Fibroblast of villous mesenchyme (primary cell): ENCODE measurements around the gene DNAH6. TPM values are rescaled to one million over a fixed set of nuclear protein-coding genes. Genes with fewer than 3 reads are reported as not detected.
A peak's percentile ranks its signal among the peaks of the same experiment; 100 is the strongest.

ENCODE experiments used
- DNase-seq: peaks from one replicate; pipeline ENCODE4 v3.0.0-alpha.2; 2010; ENCODE audit warnings: low read depth
- H3K4me3 ChIP-seq: 2 replicates; pipeline ENCODE4 v1.5.1; 2011; ENCODE audit warnings: low read depth, mild to moderate bottlenecking, low read length
- CTCF ChIP-seq: IDR thresholded peaks from 2 replicates; pipeline ENCODE4 v1.5.1; 2012; ENCODE audit warnings: low read depth, mild to moderate bottlenecking, low read length; ENCODE audit not compliant: insufficient read depth
- total RNA-seq: library from RNA; depleted of rRNA; stranded (reverse); fragments of >200 nt; gene quantifications from 2 replicates; pipeline ENCODE4 v1.2.3, GENCODE V29; 2012

Gene DNAH6
- total RNA-seq, 1 donor = under 0.01 TPM

- no peak overlapping the region for H3K4me3 ChIP-seq
- DNase-seq = no peak
- TF ChIP-seq CTCF = no peak
Measured at GRCh38 chr2:84799772-84800171, 283.5 kb downstream of the DNAH6 start.

- no peak for TF ChIP-seq CTCF
- no peak for DNase-seq
- H3K4me3 ChIP-seq = no peak overlapping the region
Measured at GRCh38 chr2:84800194-84800805, 284.0 kb downstream of the DNAH6 start.

- no peak for TF ChIP-seq CTCF
- H3K4me3 ChIP-seq = no peak overlapping the region
- no peak for DNase-seq
Measured at GRCh38 chr2:84801811-84802210, 285.5 kb downstream of the DNAH6 start.

- TF ChIP-seq CTCF = no peak
- no peak overlapping the region for H3K4me3 ChIP-seq
- peak; percentile 79 for DNase-seq
Measured at GRCh38 chr2:84805250-84805958, 289.1 kb downstream of the DNAH6 start.

GRCh38 chr2:84807063-84807485 is 290.8 kb downstream of the DNAH6 start:
- no peak for TF ChIP-seq CTCF

GRCh38 chr2:84808279-84808678 is 292.0 kb downstream of the DNAH6 start:
- no peak for TF ChIP-seq CTCF
- DNase-seq = peak; percentile 22

More at GRCh38 chr2:84807063-84807485, 290.8 kb downstream of the DNAH6 start:
- DNase-seq = peak; percentile 99
- H3K4me3 ChIP-seq = no peak overlapping the region

More at GRCh38 chr2:84808279-84808678, 292.0 kb downstream of the DNAH6 start:
- no peak overlapping the region for H3K4me3 ChIP-seq
